HG02840 (cell line): ENCODE results near the gene PODXL2.

ENCODE experiments used
- ATAC-seq: cut with Tn5 transposase; IDR thresholded peaks from one replicate; pipeline ENCODE4 v1.9.1; 2021; ENCODE audit warnings: mild to moderate bottlenecking, moderate library complexity, moderate number of reproducible peaks; ENCODE audit not compliant: unreplicated experiment, low FRiP score

Gene PODXL2, protein sequence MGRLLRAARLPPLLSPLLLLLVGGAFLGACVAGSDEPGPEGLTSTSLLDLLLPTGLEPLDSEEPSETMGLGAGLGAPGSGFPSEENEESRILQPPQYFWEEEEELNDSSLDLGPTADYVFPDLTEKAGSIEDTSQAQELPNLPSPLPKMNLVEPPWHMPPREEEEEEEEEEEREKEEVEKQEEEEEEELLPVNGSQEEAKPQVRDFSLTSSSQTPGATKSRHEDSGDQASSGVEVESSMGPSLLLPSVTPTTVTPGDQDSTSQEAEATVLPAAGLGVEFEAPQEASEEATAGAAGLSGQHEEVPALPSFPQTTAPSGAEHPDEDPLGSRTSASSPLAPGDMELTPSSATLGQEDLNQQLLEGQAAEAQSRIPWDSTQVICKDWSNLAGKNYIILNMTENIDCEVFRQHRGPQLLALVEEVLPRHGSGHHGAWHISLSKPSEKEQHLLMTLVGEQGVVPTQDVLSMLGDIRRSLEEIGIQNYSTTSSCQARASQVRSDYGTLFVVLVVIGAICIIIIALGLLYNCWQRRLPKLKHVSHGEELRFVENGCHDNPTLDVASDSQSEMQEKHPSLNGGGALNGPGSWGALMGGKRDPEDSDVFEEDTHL

DNA sequence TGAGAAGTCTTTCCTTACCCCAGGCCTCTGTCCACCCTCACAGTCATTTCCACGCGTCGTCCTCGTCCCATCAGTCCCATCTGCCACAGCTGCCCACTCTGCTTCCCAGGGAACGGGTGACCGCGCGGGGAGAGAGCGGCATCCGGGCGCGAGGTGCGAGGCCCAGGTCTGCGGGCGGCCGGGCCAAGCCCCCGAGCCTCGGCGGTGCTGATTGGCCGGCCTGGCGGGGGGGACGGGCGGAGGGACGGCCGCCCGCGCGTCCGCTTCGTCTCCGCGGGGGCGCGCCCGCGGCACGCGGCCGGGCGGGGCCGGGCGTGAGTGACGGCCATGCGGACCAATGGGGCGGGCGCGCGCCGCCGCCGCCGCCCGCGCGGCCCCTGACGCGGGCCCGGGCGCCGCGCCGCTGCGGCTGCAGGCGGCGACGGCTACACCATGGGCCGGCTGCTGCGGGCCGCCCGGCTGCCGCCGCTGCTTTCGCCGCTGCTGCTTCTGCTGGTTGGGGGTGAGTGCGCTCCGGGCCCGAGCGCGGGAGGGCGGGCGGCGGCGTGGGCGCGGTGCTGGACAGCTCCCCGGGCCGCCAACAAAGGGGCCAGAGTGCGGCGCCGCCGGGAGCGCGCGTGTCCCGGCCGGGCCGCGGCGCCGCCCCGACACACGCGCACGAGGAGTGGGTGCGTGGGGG lies at the start of gene PODXL2:
PODXL2 (plus strand) TSS at position 398 of the 679 bp plus-strand sequence; CDS start at position 433, 35 bp downstream.
- ATAC-seq: no peak

DNA sequence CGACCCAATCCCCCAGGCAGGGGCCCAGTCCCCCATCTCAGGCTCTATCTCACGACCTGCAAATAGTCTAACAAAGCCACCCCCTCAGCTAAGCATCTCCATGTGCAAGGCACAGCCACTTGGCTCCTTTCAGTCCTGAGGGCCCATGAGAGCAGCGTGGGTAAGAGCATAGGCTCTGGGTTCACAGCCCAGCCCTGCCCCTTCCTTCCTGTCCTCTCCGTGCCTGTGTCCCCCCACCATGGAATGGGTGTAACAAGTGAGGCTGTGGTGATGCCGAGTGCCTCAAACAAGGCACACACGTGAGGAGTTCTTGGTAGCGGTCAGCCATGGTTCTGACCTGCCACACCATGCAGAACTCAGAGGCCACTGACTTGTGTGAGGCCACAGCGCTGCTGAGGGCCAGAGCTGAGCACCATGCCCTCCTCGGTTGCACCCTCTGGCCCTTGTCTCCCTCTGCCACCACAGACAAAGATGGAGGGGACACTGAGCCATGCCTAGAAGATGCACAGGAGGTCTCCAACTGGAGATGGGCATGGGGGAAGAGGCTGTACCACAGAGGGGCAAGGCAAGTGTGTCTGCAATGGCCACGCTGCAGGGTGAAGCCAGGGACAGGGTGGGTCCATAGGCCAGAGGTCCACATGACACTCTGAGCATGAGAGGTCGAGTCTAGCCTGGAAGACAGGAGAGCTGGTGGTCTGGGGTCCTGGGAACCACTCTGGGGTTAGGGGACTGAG lies 48.5 kb upstream of the PODXL2 start:
- no peak for ATAC-seq

DNA sequence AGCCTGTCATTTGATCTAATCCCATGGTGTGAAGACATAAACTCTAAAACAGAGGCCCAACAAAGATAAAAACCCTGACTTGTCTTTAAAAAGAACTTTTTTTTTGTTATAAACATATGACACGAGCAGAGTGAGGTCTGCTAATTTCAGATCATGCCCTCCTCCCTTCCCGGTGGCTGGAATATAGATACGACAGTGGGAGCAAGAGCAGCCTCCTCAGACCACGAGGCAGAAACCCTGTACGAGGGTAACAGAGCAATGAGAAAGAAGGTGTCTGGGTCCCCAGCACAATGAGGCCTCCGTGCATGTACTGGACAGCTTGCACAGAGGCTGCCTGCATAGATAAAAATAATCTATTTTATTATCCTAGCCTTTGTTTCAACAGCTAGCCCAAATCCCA lies 44.3 kb upstream of the PODXL2 start:
- no peak for ATAC-seq

DNA sequence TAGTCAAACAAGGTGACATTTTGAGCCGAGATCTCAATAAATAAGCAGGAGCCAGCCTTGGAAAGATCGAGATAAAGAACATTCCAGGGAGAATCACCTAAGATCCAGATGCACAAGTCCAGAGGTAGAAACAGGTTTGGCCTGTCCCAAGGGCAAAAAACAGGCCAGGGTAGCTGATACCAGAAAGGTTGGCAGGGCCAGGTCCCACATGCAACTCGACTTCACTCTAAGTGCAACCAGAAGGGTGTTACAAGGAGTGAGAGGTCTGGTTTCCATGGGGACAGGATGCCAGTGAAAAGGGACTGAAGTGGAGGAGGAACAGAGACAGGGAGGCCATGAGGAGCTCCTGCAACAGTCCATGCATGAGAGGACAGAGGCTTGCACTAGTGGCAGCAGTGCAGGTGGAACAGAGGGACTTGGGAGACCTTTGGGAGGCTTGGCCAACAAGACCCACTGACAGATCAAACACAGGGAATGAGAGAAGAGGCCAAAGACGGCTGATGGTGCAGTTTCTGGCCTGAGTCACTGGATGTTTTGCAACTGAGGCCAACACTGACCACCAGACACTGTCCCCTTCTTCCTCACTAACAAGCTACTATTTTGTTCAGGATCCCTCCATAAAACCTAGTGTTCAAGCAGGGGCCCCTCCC lies 43.7 kb upstream of the PODXL2 start:
- no peak for ATAC-seq

DNA sequence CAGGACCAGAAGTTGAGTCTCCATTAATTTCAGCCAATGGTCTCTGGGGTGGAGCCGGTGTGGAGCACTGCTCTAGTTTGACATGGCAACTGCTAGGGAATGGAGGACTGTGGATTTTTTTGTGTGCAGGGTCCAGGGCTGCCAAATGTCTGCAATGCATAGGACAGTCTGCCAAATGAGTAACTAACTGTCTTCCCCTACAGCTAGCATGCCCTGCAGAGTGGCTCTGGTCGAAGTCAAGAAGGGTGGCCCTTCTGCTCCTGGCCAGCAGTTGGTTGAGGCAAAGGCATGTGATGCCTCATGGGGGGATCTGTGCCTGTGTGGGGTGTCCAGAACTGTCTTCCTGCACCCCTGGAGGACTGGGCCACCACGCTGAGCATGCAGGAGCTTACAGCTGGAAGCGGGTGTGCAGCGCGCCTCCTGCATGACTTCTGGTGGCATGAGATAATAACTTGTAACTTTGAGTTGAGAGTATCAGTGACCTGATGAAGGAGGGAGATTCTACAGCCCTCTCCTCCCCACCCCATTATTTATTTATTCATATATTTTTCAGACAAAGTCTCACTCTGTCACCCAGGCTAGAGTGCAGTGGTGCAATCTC lies 43.1 kb upstream of the PODXL2 start:
- no peak for ATAC-seq

DNA sequence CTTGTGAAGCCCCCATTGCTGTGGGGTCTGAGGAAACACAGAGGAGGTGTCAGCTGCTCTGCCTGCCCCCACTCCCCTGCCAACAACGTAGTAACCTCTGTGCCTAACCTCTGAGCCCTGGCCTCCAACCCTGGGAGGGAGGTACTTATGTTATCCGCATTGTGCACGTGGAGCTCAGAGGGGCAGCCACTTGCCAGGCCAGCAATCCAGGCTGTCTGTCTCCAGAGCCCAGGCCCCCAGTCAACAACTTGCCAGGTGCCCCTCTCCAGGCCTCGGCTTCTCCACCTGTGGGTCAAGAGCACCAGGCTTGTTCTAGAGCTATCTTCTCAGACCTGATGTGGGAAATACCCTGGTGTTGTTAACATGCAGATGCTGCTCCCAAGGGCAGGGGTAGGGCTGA lies 41.1 kb upstream of the PODXL2 start:
- no peak for ATAC-seq

- no peak for ATAC-seq
Measured at GRCh38 chr3:127588806-127589577, 40.0 kb upstream of the PODXL2 start.

GRCh38 chr3:127589600-127590281 lies 39.2 kb upstream of the PODXL2 start:
- peak; percentile 1 for ATAC-seq

- peak; percentile 23 for ATAC-seq
Measured at GRCh38 chr3:127590282-127590592, 38.7 kb upstream of the PODXL2 start.

- ATAC-seq: peak; percentile 81
Measured at GRCh38 chr3:127590593-127591465, 38.2 kb upstream of the PODXL2 start, which contains the start of gene TPRA1. Gene TPRA1, minus strand, starts transcription at chr3:127590733. Its CDS starts 10,587 bp downstream, at chr3:127580146.

GRCh38 chr3:127593178-127593577 lies 35.8 kb upstream of the PODXL2 start:
- no peak for ATAC-seq

- no peak for ATAC-seq
Measured at GRCh38 chr3:127595303-127595702, 33.7 kb upstream of the PODXL2 start.

GRCh38 chr3:127597020-127597771 lies 31.8 kb upstream of the PODXL2 start:
- ATAC-seq: no peak

DNA sequence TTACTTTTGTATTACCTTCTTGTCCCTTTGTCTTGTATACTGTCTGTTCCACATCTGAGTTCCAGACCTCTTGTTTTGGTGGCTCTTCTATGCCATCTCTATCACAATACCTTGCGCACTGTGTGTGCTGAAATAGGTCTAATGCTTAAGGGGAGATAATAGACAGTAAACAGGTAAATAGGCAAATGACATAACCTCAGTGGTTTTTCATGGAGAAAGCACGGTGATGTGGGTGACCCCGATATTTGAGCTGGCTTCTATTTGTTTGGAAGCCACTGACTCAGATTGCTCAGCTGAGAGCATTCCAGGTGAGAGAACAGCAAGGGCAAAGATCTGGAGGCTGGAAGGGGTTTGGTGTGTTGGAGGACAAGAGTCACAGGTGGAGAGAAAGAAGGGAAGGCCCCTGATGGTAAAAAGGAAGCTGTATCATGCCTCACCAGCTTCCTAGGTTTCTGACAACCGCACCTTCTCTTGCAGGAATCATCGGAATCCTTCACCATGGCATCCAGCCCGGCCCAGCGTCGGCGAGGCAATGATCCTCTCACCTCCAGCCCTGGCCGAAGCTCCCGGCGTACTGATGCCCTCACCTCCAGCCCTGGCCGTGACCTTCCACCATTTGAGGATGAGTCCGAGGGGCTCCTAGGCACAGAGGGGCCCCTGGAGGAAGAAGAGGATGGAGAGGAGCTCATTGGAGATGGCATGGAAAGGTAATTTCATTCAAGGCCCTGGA lies 30.0 kb upstream of the PODXL2 start:
- ATAC-seq: no peak

GRCh38 chr3:127600749-127601456 lies 28.1 kb upstream of the PODXL2 start:
- no peak for ATAC-seq

- ATAC-seq: peak; percentile 52
Measured at GRCh38 chr3:127604035-127604434, 24.9 kb upstream of the PODXL2 start.
